Bronchial epithelial cell (primary cell): ENCODE data around the gene DAB1. TPM values are rescaled to one million over a fixed set of nuclear protein-coding genes. Genes with fewer than 3 reads are reported as not detected.

Source experiments
- DNase-seq: peaks from one replicate; pipeline ENCODE4 v3.0.0-alpha.2; 2010; ENCODE audit warnings: low read depth
- FAIRE-seq: peaks from 2 replicates; lab custom pipeline; 2011; peaks lifted over from hg19 to GRCh38; lab: Jason Lieb, UNC
- H3K27me3 ChIP-seq: 2 replicates; pipeline ENCODE4 v1.5.1; 2011; ENCODE audit warnings: low read length; ENCODE audit not compliant: control insufficient read depth, insufficient read depth
- H3K36me3 ChIP-seq: 2 replicates; pipeline ENCODE4 v1.5.1; 2011; ENCODE audit warnings: low read length; ENCODE audit not compliant: control insufficient read depth, insufficient read depth
- H3K4me3 ChIP-seq: 2 replicates; pipeline ENCODE4 v1.5.1; 2011; ENCODE audit warnings: mild to moderate bottlenecking, low read depth, low read length, control low read depth
- total RNA-seq: library from RNA; depleted of rRNA; stranded (reverse); fragments of >200 nt; gene quantifications from 2 replicates; pipeline ENCODE4 v1.2.1, GENCODE V29; 2014
- TF ChIP-seq, protein P1 (sequence below): IDR thresholded peaks from 2 replicates; pipeline ENCODE4 v1.5.1; 2011; ENCODE audit warnings: mild to moderate bottlenecking, moderate library complexity, low read length, control low read depth, inconsistent platforms; ENCODE audit not compliant: insufficient read depth, severe bottlenecking

The DAB1 gene
- total RNA-seq, 1 donor from 2014 or later: not detected

DNA sequence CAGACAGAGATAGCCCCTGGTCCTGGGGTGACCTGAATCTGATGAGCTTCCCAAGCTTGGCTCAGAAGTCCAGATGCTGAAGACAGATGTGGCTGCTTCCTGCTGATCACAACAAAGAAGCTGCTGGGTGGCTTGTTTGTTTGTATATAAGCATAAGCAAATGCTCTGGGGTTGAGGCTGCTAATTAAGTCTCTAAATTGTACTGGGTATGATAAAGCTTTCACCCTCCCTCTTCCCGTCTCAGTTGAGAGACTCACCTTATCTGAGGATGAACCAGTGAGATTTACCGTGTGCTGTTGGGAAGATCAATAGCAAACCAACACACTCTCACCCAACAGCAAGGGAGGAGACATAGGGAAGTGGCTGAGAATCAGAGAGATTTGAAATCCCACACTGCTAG lies 42.0 kb downstream of the DAB1 start:
- H3K4me3 ChIP-seq: no peak overlapping the region
- DNase-seq: no peak
- no peak for FAIRE-seq
- H3K27me3 ChIP-seq: no peaks in the 10 kb centered on the region
- no peaks in the 10 kb centered on the region for H3K36me3 ChIP-seq
- TF ChIP-seq, protein P1, sequence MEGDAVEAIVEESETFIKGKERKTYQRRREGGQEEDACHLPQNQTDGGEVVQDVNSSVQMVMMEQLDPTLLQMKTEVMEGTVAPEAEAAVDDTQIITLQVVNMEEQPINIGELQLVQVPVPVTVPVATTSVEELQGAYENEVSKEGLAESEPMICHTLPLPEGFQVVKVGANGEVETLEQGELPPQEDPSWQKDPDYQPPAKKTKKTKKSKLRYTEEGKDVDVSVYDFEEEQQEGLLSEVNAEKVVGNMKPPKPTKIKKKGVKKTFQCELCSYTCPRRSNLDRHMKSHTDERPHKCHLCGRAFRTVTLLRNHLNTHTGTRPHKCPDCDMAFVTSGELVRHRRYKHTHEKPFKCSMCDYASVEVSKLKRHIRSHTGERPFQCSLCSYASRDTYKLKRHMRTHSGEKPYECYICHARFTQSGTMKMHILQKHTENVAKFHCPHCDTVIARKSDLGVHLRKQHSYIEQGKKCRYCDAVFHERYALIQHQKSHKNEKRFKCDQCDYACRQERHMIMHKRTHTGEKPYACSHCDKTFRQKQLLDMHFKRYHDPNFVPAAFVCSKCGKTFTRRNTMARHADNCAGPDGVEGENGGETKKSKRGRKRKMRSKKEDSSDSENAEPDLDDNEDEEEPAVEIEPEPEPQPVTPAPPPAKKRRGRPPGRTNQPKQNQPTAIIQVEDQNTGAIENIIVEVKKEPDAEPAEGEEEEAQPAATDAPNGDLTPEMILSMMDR: no peak

DNA sequence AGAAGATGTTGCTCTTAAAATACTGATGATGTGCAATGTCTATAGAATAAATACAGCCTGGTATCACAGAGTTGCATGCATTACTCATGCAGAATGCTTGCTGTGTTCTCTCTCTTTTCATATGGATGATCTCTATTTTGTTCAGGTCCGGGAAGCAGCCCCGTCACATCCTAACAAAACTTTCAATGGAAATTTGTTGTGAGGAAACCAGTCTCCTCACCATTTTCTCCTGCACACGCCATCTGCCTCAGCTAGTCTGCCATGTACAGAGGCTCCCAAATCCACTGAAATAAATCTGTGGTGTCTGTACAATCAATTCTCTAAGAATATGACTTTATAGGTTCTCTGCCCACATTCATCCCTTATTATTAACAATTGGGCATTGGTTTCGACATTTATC lies 42.4 kb downstream of the DAB1 start:
- FAIRE-seq (no peak), DNase-seq (no peak)
- TF ChIP-seq, protein P1: no peak
- Histone ChIP-seq H3K4me3 (no peak overlapping the region), H3K27me3 (no peaks in the 10 kb centered on the region), H3K36me3 (no peaks in the 10 kb centered on the region)

DNA sequence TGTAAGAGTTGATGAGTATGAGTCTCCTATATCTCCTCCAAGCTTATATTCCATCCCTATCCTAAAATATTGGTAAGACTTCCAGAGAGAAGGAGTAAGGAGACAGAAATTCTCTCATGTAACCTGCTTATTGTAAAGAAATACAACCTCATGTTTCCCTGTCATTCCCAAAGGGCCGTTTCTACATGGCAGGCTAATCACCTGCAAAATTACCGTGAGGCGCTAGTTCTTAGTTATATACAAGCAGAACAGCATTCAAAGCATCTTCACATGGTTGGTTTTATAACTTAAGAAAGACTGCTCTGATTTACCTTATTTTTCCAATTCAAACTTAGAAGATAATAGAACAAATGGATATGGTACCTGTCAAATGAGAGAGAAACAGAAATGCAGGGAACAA lies 42.9 kb downstream of the DAB1 start:
- no peaks in the 10 kb centered on the region for H3K27me3 ChIP-seq
- FAIRE-seq: no peak
- TF ChIP-seq, protein P1: no peak

DNA sequence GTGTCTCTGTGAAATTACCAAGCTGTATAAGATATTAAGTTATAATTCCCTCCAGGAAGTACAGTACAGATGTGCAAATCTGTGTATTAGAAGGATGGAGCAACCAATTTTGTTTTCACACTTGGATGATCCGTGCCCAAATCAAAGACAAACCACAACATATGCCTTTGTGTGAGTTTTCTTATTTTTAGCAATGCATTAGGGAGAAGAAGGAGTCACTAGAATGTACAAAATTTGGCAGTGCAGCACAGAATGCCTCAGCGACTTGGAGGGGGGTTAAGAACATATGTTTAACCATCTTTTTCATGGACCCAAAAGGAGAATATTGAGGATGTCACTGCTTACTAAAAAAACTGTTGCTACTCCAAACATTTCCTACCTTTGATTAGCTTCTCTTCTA lies 45.3 kb downstream of the DAB1 start:
- DNase-seq (no peak), FAIRE-seq (no peak)
- Histone ChIP-seq H3K27me3 (no peaks in the 10 kb centered on the region), H3K4me3 (no peak overlapping the region), H3K36me3 (no peaks in the 10 kb centered on the region)
- TF ChIP-seq, protein P1: no peak

More for the DNA sequence above, 42.9 kb downstream of the DAB1 start:
- no peak for DNase-seq
- no peak overlapping the region for H3K4me3 ChIP-seq
- H3K36me3 ChIP-seq: no peaks in the 10 kb centered on the region

DNA sequence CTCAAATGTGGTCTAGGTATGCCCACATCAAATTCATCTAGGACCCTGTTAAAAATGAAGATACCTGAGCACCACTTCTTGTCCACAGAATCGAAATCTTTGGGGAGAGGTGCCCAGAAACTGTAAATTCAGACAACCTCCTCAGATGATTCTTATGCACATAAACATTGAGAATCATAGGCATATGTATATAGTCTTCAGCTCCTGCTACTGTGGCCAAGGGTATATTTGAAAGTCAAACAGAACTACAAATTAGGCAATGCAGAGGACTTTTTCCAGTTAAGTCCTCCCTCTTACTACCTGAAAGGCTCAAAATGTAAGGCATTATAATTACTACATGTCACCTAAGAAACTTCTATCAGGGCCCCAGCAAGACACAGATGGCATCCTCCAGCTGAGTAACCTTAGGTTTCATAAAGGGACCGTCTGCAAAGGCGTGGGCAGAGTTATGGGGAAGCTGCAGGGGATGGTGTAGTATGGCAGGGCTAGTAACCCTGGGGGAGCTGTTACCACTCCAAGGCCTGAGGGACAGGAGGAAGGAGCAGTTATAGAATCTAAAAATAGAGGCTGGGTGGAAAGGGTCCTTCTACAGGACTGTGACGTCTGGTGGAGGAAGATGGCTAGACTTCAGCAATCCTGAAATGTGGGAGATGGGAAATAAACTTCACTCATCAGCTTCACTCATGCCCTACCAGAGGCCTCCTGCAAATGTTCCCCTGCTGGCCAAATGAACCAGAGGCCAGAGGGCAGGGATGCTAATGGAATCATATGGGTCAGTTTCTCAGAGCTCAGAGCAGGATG lies 46.3 kb downstream of the DAB1 start:
- H3K4me3 ChIP-seq: no peak overlapping the region
- TF ChIP-seq, protein P1: no peak
- no peaks in the 10 kb centered on the region for H3K36me3 ChIP-seq
- no peak for FAIRE-seq
- no peaks in the 10 kb centered on the region for H3K27me3 ChIP-seq
- DNase-seq: no peak
